Measurements from ENCODE around the gene SLC7A5.

The SLC7A5 gene

DNA sequence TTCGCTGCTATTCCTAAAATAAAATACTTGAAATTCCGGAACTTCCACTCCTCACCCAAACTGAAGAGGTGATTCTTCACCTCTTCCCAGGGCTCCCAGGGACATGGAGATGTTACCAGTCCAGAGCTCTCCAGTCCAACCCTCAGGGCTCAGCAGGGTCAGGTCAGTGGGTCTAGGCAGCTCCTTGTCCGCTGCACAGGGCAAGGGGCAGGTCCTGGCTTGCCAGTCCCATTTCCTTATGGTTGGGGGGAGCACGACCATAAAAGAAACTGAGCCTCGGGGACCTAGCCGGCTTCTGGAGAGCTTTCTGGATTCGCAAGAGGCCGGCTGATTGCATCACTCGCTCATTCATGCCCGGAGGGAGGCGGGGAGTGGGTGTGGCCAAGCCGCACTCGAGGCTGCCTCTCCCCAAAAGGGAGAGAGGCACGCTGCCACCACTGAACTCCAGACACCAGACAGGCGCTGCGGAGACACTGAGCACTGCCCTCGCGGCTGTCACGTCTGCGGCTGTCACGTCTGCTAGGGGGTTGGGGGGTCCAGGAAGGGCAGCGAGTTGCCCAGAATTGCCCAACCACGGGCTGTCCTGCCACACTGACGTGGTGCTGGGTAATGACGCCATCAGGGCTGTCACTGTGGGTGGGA, 15.8 kb downstream of the SLC7A5 start:
- POLR2A ChIA-PET = interaction anchor here (0.9 to 1.9 kb wide), 5 partner anchors 13 to 73 kb away, joined by 3 to 14 read pairs (median 6); partner anchors contain the start of gene SLC7A5
- peak overlapping the region; percentile 38 for H3K4me3 ChIP-seq (ENCODE audit: low read depth, low read length)
- CTCF ChIA-PET = interaction anchor here (1.0 to 9.1 kb wide), 4 partner anchors 12 to 73 kb away, joined by 4 to 157 read pairs (median 38); no protein-coding TSS in a partner anchor
- TF ChIP-seq, protein P1, sequence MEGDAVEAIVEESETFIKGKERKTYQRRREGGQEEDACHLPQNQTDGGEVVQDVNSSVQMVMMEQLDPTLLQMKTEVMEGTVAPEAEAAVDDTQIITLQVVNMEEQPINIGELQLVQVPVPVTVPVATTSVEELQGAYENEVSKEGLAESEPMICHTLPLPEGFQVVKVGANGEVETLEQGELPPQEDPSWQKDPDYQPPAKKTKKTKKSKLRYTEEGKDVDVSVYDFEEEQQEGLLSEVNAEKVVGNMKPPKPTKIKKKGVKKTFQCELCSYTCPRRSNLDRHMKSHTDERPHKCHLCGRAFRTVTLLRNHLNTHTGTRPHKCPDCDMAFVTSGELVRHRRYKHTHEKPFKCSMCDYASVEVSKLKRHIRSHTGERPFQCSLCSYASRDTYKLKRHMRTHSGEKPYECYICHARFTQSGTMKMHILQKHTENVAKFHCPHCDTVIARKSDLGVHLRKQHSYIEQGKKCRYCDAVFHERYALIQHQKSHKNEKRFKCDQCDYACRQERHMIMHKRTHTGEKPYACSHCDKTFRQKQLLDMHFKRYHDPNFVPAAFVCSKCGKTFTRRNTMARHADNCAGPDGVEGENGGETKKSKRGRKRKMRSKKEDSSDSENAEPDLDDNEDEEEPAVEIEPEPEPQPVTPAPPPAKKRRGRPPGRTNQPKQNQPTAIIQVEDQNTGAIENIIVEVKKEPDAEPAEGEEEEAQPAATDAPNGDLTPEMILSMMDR (IDR thresholded peaks at IDR 0.05; ENCODE audit: insufficient read depth, low read length, missing control alignments) = no peak
- DNase-seq (ENCODE audit: low read depth, low spot score) = peak; percentile 65

DNA sequence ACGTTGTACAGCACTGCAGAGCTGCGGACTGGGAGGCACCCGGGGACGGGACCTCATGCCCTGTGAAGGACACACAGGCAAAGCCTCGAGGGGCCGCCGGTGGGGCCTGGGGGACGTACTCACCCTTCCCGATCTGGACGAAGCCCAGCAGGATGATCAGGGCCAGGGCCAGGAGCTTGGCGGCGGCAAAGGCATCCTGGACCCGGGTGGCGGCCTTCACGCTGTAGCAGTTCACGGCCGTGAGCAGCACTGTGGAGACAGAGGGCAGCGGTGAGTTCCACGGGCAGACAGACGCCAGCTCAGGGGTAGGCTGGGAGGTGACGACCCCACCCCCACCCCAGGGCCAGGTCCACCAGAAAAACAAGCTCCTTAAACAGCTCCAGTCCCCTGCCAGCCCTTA, 17.7 kb downstream of the SLC7A5 start:
- ChIA-PET CTCF (interaction anchor here (1.0 to 9.1 kb wide), 8 partner anchors 9 to 73 kb away, joined by 3 to 157 read pairs (median 8); partner anchors contain the start of gene SLC7A5), POLR2A (interaction anchor here (1.9 kb wide), 1 partner anchor 71 kb away, joined by 6 read pairs; no protein-coding TSS in a partner anchor)
- TF ChIP-seq, protein P1 (IDR thresholded peaks at IDR 0.05; ENCODE audit: insufficient read depth, low read length, missing control alignments) = no peak
- H3K4me3 ChIP-seq (ENCODE audit: low read depth, low read length) = no peak overlapping the region
- no peak for DNase-seq (ENCODE audit: low read depth, low spot score)

DNA sequence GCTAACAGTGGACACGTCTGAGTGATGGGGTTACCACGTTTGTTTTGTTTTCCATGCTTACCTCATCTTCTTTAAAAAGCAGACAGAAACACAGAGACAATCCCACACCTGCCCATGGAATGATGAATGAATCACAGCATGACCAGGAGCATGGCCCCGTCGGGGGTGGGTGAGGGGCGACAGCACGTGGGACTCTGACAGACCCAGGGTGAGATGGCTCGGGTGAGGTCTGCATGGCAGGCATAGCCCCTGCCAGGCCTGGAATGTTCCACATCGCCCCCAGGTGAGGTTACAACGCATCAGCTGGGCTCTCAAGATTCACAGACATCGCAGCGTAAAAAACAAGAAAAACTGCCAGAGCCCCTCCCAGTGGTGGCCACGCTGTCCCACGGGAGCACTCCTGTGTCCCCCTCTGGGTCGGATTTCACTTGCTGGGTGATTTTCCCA, 18.1 kb downstream of the SLC7A5 start:
- CTCF ChIA-PET = interaction anchor here (1.0 to 9.1 kb wide), 11 partner anchors 9 to 74 kb away, joined by 3 to 157 read pairs (median 10); partner anchors contain the start of gene SLC7A5
- TF ChIP-seq, protein P1 (IDR thresholded peaks at IDR 0.05; ENCODE audit: insufficient read depth, low read length, missing control alignments) = no peak
- POLR2A ChIA-PET = no interaction called here

DNA sequence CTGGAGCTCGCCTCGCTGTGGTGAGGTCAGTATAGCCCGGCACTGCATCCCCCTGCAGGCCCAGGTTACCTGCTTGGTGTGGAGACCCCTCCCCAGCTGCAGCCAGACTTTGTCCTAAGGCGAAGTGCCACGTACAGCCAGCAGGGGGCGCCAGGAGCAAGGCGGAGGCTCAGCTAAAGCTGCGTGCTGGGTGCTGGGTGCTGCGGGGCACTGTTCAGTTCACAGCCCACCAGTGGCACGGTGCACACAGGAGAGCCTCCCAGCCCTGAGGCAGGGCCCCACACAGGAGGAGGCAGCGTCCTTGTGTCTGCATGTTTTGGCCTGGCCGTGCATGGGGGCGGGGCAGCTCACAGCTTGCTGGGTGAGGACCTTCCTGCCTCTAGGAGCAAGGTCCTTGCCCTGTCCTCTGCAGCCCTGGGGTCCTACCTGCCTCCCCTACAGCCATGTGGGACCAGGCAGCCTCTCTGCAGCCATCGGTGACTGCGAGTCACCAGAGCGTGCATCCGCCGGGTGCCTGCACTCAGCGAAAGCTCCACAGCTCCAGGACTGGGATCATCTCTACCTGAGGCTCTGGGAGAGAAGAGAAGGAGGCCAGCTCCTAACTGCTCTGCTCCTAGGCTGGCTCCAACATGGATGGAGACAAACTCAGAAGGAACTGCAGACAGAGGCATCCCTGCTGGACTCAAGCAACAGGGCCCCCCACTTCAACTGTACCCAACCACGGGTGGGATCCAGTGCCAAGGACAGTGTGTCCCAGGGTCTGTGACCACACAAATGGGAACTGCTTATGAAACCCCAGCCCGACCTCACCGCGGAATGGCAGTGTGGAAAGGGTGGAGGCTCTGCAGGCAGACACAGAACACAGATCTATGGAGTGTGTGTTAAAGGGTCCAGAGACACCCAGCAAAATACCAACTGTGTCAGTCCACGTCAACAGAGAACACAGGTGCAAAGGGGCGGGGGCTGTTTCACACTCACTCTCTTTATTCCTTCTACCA, 19.0 kb downstream of the SLC7A5 start:
- TF ChIP-seq, protein P1 (IDR thresholded peaks at IDR 0.05; ENCODE audit: insufficient read depth, low read length, missing control alignments) = peak; percentile 91
- DNase-seq (ENCODE audit: low read depth, low spot score) = no peak
- ChIA-PET CTCF (interaction anchor here (0.7 to 9.1 kb wide), 31 partner anchors 8 to 90 kb away, joined by 3 to 157 read pairs (median 4); partner anchors contain the start of gene SLC7A5), POLR2A (interaction anchor here (1.0 to 1.5 kb wide), 3 partner anchors 10 to 21 kb away, joined by 5 to 6 read pairs (median 5); partner anchors contain the start of gene SLC7A5)
- no peak overlapping the region for H3K4me3 ChIP-seq (ENCODE audit: low read depth, low read length)

More for the DNA sequence above, 18.1 kb downstream of the SLC7A5 start:
- no peak for DNase-seq (ENCODE audit: low read depth, low spot score)
- no peak overlapping the region for H3K4me3 ChIP-seq (ENCODE audit: low read depth, low read length)

DNA sequence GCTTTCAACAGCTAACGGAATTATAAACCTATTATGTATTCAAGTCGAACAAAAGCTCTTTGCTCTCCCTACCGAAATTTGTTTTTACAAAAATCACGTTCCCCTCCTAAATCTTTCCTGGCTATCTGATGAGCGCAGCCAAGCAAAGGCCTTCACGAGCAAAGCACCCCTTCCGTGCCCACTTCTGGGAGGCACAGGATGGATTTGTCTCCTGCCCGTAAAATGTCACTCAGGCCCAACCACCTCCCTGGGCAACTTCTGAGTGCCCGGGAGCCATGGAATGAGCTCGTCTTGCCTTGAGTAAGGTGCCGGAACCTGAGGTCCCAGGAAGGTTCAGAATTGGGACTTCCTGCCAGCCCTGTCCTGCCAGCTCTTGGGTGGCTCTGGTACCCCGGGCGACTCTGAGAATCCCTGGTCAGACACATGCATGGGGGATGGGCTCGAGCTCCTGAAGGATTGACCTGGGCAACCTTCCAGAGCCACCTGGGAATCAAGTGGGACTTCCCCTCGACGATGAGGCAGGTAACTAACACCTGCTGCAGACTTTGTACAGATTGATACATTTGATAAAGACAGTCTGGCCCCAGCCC, 19.8 kb downstream of the SLC7A5 start:
- POLR2A ChIA-PET = interaction anchor here (1.0 to 1.5 kb wide), 3 partner anchors 11 to 22 kb away, joined by 5 to 6 read pairs (median 5); partner anchors contain the start of gene SLC7A5
- TF ChIP-seq, protein P1 (IDR thresholded peaks at IDR 0.05; ENCODE audit: insufficient read depth, low read length, missing control alignments) = no peak
- no peak for DNase-seq (ENCODE audit: low read depth, low spot score)
- CTCF ChIA-PET = interaction anchor here (0.7 to 9.1 kb wide), 29 partner anchors 7 to 91 kb away, joined by 3 to 157 read pairs (median 5); partner anchors contain the start of gene SLC7A5
- no peak overlapping the region for H3K4me3 ChIP-seq (ENCODE audit: low read depth, low read length)

Data from AG04449 (cell line).